Fibroblast of villous mesenchyme (primary cell): ENCODE results near the gene COL15A1. TPM values are rescaled to one million over a fixed set of nuclear protein-coding genes. Genes with fewer than 3 reads are reported as not detected.
"Not testable (repeated sequence)": the region's sequence is repeated elsewhere in the genome, so short reads cannot be mapped to it uniquely, and the experiment has no call there.

Source experiments
- DNase-seq: peaks from one replicate; pipeline ENCODE4 v3.0.0-alpha.2; 2010; ENCODE audit warnings: low read depth
- H3K4me3 ChIP-seq: 2 replicates; pipeline ENCODE4 v1.5.1; 2011; ENCODE audit warnings: low read depth, mild to moderate bottlenecking, low read length
- total RNA-seq: library from RNA; depleted of rRNA; stranded (reverse); fragments of >200 nt; gene quantifications from 2 replicates; pipeline ENCODE4 v1.2.3, GENCODE V29; 2012
- TF ChIP-seq, protein P1 (sequence below): IDR thresholded peaks from 2 replicates; pipeline ENCODE4 v1.5.1; 2012; ENCODE audit warnings: low read depth, mild to moderate bottlenecking, low read length; ENCODE audit not compliant: insufficient read depth

COL15A1 gene
- total RNA-seq, 1 donor: 1.7 TPM

GRCh38 chr9:99004717-99005460, 61.2 kb downstream of the COL15A1 start:
- DNase-seq: no peak
- H3K4me3 ChIP-seq: no peak overlapping the region
- TF ChIP-seq, protein P1, sequence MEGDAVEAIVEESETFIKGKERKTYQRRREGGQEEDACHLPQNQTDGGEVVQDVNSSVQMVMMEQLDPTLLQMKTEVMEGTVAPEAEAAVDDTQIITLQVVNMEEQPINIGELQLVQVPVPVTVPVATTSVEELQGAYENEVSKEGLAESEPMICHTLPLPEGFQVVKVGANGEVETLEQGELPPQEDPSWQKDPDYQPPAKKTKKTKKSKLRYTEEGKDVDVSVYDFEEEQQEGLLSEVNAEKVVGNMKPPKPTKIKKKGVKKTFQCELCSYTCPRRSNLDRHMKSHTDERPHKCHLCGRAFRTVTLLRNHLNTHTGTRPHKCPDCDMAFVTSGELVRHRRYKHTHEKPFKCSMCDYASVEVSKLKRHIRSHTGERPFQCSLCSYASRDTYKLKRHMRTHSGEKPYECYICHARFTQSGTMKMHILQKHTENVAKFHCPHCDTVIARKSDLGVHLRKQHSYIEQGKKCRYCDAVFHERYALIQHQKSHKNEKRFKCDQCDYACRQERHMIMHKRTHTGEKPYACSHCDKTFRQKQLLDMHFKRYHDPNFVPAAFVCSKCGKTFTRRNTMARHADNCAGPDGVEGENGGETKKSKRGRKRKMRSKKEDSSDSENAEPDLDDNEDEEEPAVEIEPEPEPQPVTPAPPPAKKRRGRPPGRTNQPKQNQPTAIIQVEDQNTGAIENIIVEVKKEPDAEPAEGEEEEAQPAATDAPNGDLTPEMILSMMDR: no peak

- H3K4me3 ChIP-seq: no peak overlapping the region
- DNase-seq: no peak
- TF ChIP-seq, protein P1: no peak
Measured at GRCh38 chr9:99005651-99006050, 61.9 kb downstream of the COL15A1 start.

DNA sequence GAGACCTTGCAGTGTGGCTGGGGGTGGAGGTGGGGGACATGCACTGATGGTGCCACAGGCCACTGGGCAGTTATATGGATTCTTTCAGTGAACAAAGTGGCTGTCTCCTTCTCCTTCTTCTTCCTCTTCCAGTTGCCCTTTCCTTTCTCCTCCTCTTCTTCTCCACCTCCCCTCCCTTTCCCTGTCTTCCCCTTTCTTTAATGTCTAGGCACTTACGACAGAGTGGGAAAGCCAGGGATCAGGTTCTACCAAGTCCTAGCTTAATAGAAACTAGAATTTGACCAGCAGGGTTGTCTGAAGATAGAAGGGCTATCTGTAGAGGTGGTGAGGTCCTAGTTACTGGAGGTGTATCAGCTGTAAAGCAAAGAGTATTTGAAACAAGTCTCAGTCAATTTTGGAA, 62.8 kb downstream of the COL15A1 start:
- TF ChIP-seq, protein P1: no peak
- DNase-seq: no peak
- no peak overlapping the region for H3K4me3 ChIP-seq

- no peak for DNase-seq
- TF ChIP-seq, protein P1: no peak
- no peak overlapping the region for H3K4me3 ChIP-seq
Measured at GRCh38 chr9:99006979-99007378, 63.3 kb downstream of the COL15A1 start.

- peak; percentile 49 for DNase-seq
- TF ChIP-seq, protein P1: no peak
- H3K4me3 ChIP-seq: no peak overlapping the region
Measured at GRCh38 chr9:99008203-99008602, 64.5 kb downstream of the COL15A1 start.

GRCh38 chr9:99010393-99010792, 66.7 kb downstream of the COL15A1 start:
- DNase-seq, H3K4me3 ChIP-seq: not testable (repeated sequence)

GRCh38 chr9:99011161-99011709, 67.5 kb downstream of the COL15A1 start:
- TF ChIP-seq, protein P1: no peak
- peak; percentile 41 for DNase-seq
- no peak overlapping the region for H3K4me3 ChIP-seq
